ENCODE measurements around the gene C4orf17.
"Not testable (repeated sequence)": the region's sequence is repeated elsewhere in the genome, so short reads cannot be mapped to it uniquely, and the experiment has no call there.

C4orf17 gene

GRCh38 chr4:99534699-99535098 is 23.9 kb downstream of the C4orf17 start:
- not testable (repeated sequence) for H3K4me1 ChIP-seq (ENCODE audit: control insufficient read depth in 5 of 5, insufficient read depth in 5 of 5, low read length in 5 of 5); H3K9me3 ChIP-seq (ENCODE audit: control insufficient read depth in 5 of 5, low read length in 5 of 5); H3K27ac ChIP-seq (ENCODE audit: low read depth, low read length); H3K4me3 ChIP-seq (ENCODE audit: low read depth in 1 of 5, low read length in 5 of 5); H3K9ac ChIP-seq (ENCODE audit: low read length in 5 of 5); H3K36me3 ChIP-seq (ENCODE audit: control insufficient read depth in 5 of 5, insufficient read depth in 5 of 5, low read length in 5 of 5); H3K27me3 ChIP-seq (ENCODE audit: control insufficient read depth in 5 of 5, insufficient read depth in 4 of 5, low read length in 5 of 5)

GRCh38 chr4:99536271-99536670 is 25.4 kb downstream of the C4orf17 start:
- Histone ChIP-seq H3K36me3 (ENCODE audit: control insufficient read depth in 5 of 5, insufficient read depth in 5 of 5, low read length in 5 of 5) (no peaks in the 10 kb centered on the region), H3K4me3 (ENCODE audit: low read depth in 1 of 5, low read length in 5 of 5) (no peak overlapping the region), H3K4me1 (ENCODE audit: control insufficient read depth in 5 of 5, insufficient read depth in 5 of 5, low read length in 5 of 5) (no peaks in the 10 kb centered on the region)

GRCh38 chr4:99536848-99537247 is 26.0 kb downstream of the C4orf17 start:
- H3K36me3 ChIP-seq (ENCODE audit: control insufficient read depth in 5 of 5, insufficient read depth in 5 of 5, low read length in 5 of 5), result no peaks in the 10 kb centered on the region
- H3K4me1 ChIP-seq (ENCODE audit: control insufficient read depth in 5 of 5, insufficient read depth in 5 of 5, low read length in 5 of 5), result no peaks in the 10 kb centered on the region
- H3K27ac ChIP-seq (ENCODE audit: low read depth, low read length), result no peak overlapping the region
- H3K4me3 ChIP-seq (ENCODE audit: low read depth in 1 of 5, low read length in 5 of 5), result no peak overlapping the region
- H3K27me3 ChIP-seq (ENCODE audit: control insufficient read depth in 5 of 5, insufficient read depth in 4 of 5, low read length in 5 of 5), result peaks cover 0 to 5% (median 0%) of the 10 kb centered on the region in 5 donors
- H3K9ac ChIP-seq (ENCODE audit: low read length in 5 of 5), result no peak overlapping the region
- H3K9me3 ChIP-seq (ENCODE audit: control insufficient read depth in 5 of 5, low read length in 5 of 5), result no peaks in the 10 kb centered on the region

More at GRCh38 chr4:99536271-99536670, 25.4 kb downstream of the C4orf17 start:
- H3K9me3 ChIP-seq (ENCODE audit: control insufficient read depth in 5 of 5, low read length in 5 of 5), result no peaks in the 10 kb centered on the region
- no peak overlapping the region for H3K27ac ChIP-seq (ENCODE audit: low read depth, low read length)
- no peak overlapping the region for H3K9ac ChIP-seq (ENCODE audit: low read length in 5 of 5)
- peaks cover 0 to 5% (median 0%) of the 10 kb centered on the region in 5 donors for H3K27me3 ChIP-seq (ENCODE audit: control insufficient read depth in 5 of 5, insufficient read depth in 4 of 5, low read length in 5 of 5)

GRCh38 chr4:99537674-99538073 is 26.9 kb downstream of the C4orf17 start:
- Histone ChIP-seq H3K27me3 (ENCODE audit: control insufficient read depth in 5 of 5, insufficient read depth in 4 of 5, low read length in 5 of 5) (peaks cover 0 to 5% (median 0%) of the 10 kb centered on the region in 5 donors), H3K9ac (ENCODE audit: low read length in 5 of 5) (no peak overlapping the region), H3K27ac (ENCODE audit: low read depth, low read length) (no peak overlapping the region), H3K36me3 (ENCODE audit: control insufficient read depth in 5 of 5, insufficient read depth in 5 of 5, low read length in 5 of 5) (no peaks in the 10 kb centered on the region), H3K4me3 (ENCODE audit: low read depth in 1 of 5, low read length in 5 of 5) (no peak overlapping the region), H3K4me1 (ENCODE audit: control insufficient read depth in 5 of 5, insufficient read depth in 5 of 5, low read length in 5 of 5) (no peaks in the 10 kb centered on the region), H3K9me3 (ENCODE audit: control insufficient read depth in 5 of 5, low read length in 5 of 5) (no peaks in the 10 kb centered on the region)

- no peak overlapping the region for H3K4me3 ChIP-seq (ENCODE audit: low read depth in 1 of 5, low read length in 5 of 5)
- peaks cover 0 to 3% (median 0%) of the 10 kb centered on the region in 5 donors for H3K36me3 ChIP-seq (ENCODE audit: control insufficient read depth in 5 of 5, insufficient read depth in 5 of 5, low read length in 5 of 5)
- no peaks in the 10 kb centered on the region for H3K4me1 ChIP-seq (ENCODE audit: control insufficient read depth in 5 of 5, insufficient read depth in 5 of 5, low read length in 5 of 5)
- H3K9me3 ChIP-seq (ENCODE audit: control insufficient read depth in 5 of 5, low read length in 5 of 5), result peaks cover 0 to 6% (median 0%) of the 10 kb centered on the region in 5 donors
- no peak overlapping the region for H3K27ac ChIP-seq (ENCODE audit: low read depth, low read length)
- H3K27me3 ChIP-seq (ENCODE audit: control insufficient read depth in 5 of 5, insufficient read depth in 4 of 5, low read length in 5 of 5), result peaks cover 0 to 5% (median 0%) of the 10 kb centered on the region in 5 donors
- H3K9ac ChIP-seq (ENCODE audit: low read length in 5 of 5), result no peak overlapping the region
Measured at GRCh38 chr4:99540277-99540939, 29.6 kb downstream of the C4orf17 start.

GRCh38 chr4:99552872-99553271 is 42.1 kb downstream of the C4orf17 start:
- Histone ChIP-seq H3K4me1 (ENCODE audit: control insufficient read depth in 5 of 5, insufficient read depth in 5 of 5, low read length in 5 of 5) (no peaks in the 10 kb centered on the region), H3K9ac (ENCODE audit: low read length in 5 of 5) (no peak overlapping the region)

GRCh38 chr4:99563310-99564186 is 52.7 kb downstream of the C4orf17 start, which contains the start of gene TRMT10A:
TSS of gene TRMT10A (minus strand) at chr4:99564039. CDS start at chr4:99559338, 4,701 bp downstream.
- peaks cover 0 to 5% (median 0%) of the 10 kb centered on the region in 5 donors for H3K36me3 ChIP-seq (ENCODE audit: control insufficient read depth in 5 of 5, insufficient read depth in 5 of 5, low read length in 5 of 5)
- H3K4me1 ChIP-seq (ENCODE audit: control insufficient read depth in 5 of 5, insufficient read depth in 5 of 5, low read length in 5 of 5), result peaks cover 0 to 11% (median 6%) of the 10 kb centered on the region in 5 donors
- peak within 1 kb of the TSS; percentile 93 to 95 (median 94) for H3K9ac ChIP-seq (ENCODE audit: low read length in 5 of 5)
- peak within 1 kb of the TSS; percentile 99 for H3K27ac ChIP-seq (ENCODE audit: low read depth, low read length)
- H3K9me3 ChIP-seq (ENCODE audit: control insufficient read depth in 5 of 5, low read length in 5 of 5), result no peaks in the 10 kb centered on the region
- H3K27me3 ChIP-seq (ENCODE audit: control insufficient read depth in 5 of 5, insufficient read depth in 4 of 5, low read length in 5 of 5), result no peaks in the 10 kb centered on the region
- H3K4me3 ChIP-seq (ENCODE audit: low read depth in 1 of 5, low read length in 5 of 5), result peak within 1 kb of the TSS; percentile 79 to 99 (median 95)

More at GRCh38 chr4:99552872-99553271, 42.1 kb downstream of the C4orf17 start:
- no peak overlapping the region for H3K27ac ChIP-seq (ENCODE audit: low read depth, low read length)
- peaks cover 0 to 20% (median 15%) of the 10 kb centered on the region in 5 donors for H3K36me3 ChIP-seq (ENCODE audit: control insufficient read depth in 5 of 5, insufficient read depth in 5 of 5, low read length in 5 of 5)
- H3K4me3 ChIP-seq (ENCODE audit: low read depth in 1 of 5, low read length in 5 of 5), result no peak overlapping the region
- H3K27me3 ChIP-seq (ENCODE audit: control insufficient read depth in 5 of 5, insufficient read depth in 4 of 5, low read length in 5 of 5), result no peaks in the 10 kb centered on the region
- no peaks in the 10 kb centered on the region for H3K9me3 ChIP-seq (ENCODE audit: control insufficient read depth in 5 of 5, low read length in 5 of 5)

- no peaks in the 10 kb centered on the region for H3K9me3 ChIP-seq (ENCODE audit: control insufficient read depth in 5 of 5, low read length in 5 of 5)
- peaks cover 0 to 11% (median 6%) of the 10 kb centered on the region in 5 donors for H3K4me1 ChIP-seq (ENCODE audit: control insufficient read depth in 5 of 5, insufficient read depth in 5 of 5, low read length in 5 of 5)
- H3K36me3 ChIP-seq (ENCODE audit: control insufficient read depth in 5 of 5, insufficient read depth in 5 of 5, low read length in 5 of 5), result no peaks in the 10 kb centered on the region
- no peaks in the 10 kb centered on the region for H3K27me3 ChIP-seq (ENCODE audit: control insufficient read depth in 5 of 5, insufficient read depth in 4 of 5, low read length in 5 of 5)
- no peak overlapping the region for H3K27ac ChIP-seq (ENCODE audit: low read depth, low read length)
- no peak overlapping the region for H3K9ac ChIP-seq (ENCODE audit: low read length in 5 of 5)
- no peak overlapping the region for H3K4me3 ChIP-seq (ENCODE audit: low read depth in 1 of 5, low read length in 5 of 5)
Measured at GRCh38 chr4:99564921-99565320, 54.1 kb downstream of the C4orf17 start.

GRCh38 chr4:99571883-99572282 is 61.1 kb downstream of the C4orf17 start:
- Histone ChIP-seq H3K27ac (ENCODE audit: low read depth, low read length) (no peak overlapping the region), H3K9ac (ENCODE audit: low read length in 5 of 5) (no peak overlapping the region), H3K36me3 (ENCODE audit: control insufficient read depth in 5 of 5, insufficient read depth in 5 of 5, low read length in 5 of 5) (no peaks in the 10 kb centered on the region), H3K4me1 (ENCODE audit: control insufficient read depth in 5 of 5, insufficient read depth in 5 of 5, low read length in 5 of 5) (no peaks in the 10 kb centered on the region), H3K4me3 (ENCODE audit: low read depth in 1 of 5, low read length in 5 of 5) (no peak overlapping the region), H3K27me3 (ENCODE audit: control insufficient read depth in 5 of 5, insufficient read depth in 4 of 5, low read length in 5 of 5) (no peaks in the 10 kb centered on the region), H3K9me3 (ENCODE audit: control insufficient read depth in 5 of 5, low read length in 5 of 5) (no peaks in the 10 kb centered on the region)

All from subcutaneous abdominal adipose tissue (tissue), 5 donors.